ENCODE data around the gene CDK8.

GRCh38 chr13:26370553-26370952 is 116.6 kb downstream of the CDK8 start:
- TF ChIP-seq CTCF (IDR thresholded peaks at IDR 0.05; ENCODE audit: poor library complexity) (no peak), EZH2 (IDR thresholded peaks at IDR 0.05; ENCODE audit: borderline replicate concordance) (no peak), EZH2phosphoT487 (IDR thresholded peaks at IDR 0.05; ENCODE audit: low read depth, severe bottlenecking, unreplicated experiment) (no peak)
